ENCODE measurements around the gene BLM.

DNA sequence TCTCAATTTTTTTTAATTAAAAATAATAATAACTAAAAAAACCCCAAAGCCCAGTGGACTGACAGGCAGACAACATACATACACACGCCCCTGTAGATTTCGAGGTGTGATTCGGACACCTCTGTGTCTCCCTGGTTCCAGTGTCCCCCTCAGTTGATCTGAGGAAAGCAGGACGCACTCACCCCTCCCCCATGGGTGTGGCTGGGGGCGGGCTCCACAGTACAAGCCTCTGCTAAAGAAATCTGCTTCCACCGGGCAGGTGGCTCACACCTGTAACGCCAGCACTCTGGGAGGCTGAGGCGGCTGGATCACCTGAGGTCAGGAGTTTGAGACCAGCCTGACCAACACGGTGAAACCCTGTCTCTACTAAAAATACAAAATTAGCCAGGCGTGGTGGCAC is 33.8 kb upstream of the BLM start:
- TF ChIP-seq, protein P1, sequence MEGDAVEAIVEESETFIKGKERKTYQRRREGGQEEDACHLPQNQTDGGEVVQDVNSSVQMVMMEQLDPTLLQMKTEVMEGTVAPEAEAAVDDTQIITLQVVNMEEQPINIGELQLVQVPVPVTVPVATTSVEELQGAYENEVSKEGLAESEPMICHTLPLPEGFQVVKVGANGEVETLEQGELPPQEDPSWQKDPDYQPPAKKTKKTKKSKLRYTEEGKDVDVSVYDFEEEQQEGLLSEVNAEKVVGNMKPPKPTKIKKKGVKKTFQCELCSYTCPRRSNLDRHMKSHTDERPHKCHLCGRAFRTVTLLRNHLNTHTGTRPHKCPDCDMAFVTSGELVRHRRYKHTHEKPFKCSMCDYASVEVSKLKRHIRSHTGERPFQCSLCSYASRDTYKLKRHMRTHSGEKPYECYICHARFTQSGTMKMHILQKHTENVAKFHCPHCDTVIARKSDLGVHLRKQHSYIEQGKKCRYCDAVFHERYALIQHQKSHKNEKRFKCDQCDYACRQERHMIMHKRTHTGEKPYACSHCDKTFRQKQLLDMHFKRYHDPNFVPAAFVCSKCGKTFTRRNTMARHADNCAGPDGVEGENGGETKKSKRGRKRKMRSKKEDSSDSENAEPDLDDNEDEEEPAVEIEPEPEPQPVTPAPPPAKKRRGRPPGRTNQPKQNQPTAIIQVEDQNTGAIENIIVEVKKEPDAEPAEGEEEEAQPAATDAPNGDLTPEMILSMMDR (IDR thresholded peaks at IDR 0.05; ENCODE audit: low read depth, low read length), result no peak
- no peak for TF ChIP-seq POLR2A (IDR thresholded peaks at IDR 0.05; ENCODE audit: extremely low read depth, insufficient read length)

Data from NB4 (cell line).